Activated CD4-positive, alpha-beta T cell treated with anti-CD3 and anti-CD28 coated beads, Interleukin-10, Interleukin-2, amounts not matched to agents 100 ng/mL and 50 ng/mL, durations not matched to agents 16 hours and 8 hours (primary cell): ENCODE measurements around the gene LKAAEAR1.

ENCODE experiments used
- DNase-seq: peaks from one replicate; pipeline ENCODE4 v3.0.0-alpha.2; 2020

The LKAAEAR1 gene

GRCh38 chr20:64077876-64078551 is 6.2 kb downstream of the LKAAEAR1 start:
- DNase-seq = peak; percentile 78

- no peak for DNase-seq
These were observed 6.7 kb downstream of the LKAAEAR1 start for GRCh38 chr20:64077541-64077875.

GRCh38 chr20:64077094-64077493 is 7.1 kb downstream of the LKAAEAR1 start:
- DNase-seq = peak; percentile 77

GRCh38 chr20:64076061-64076997 is 7.9 kb downstream of the LKAAEAR1 start:
- no peak for DNase-seq

- no peak for DNase-seq
These were observed 8.6 kb downstream of the LKAAEAR1 start for GRCh38 chr20:64075556-64075955.

GRCh38 chr20:64074963-64075362 is 9.2 kb downstream of the LKAAEAR1 start:
- no peak for DNase-seq

GRCh38 chr20:64074184-64074789 is 9.9 kb downstream of the LKAAEAR1 start:
- no peak for DNase-seq

GRCh38 chr20:64073476-64074183 is 10.6 kb downstream of the LKAAEAR1 start:
- DNase-seq = no peak

- DNase-seq = no peak
These were observed 11.6 kb downstream of the LKAAEAR1 start for GRCh38 chr20:64072498-64073063.

GRCh38 chr20:64071341-64072332 is 12.6 kb downstream of the LKAAEAR1 start:
- DNase-seq = no peak

- no peak for DNase-seq
These were observed 13.8 kb downstream of the LKAAEAR1 start for GRCh38 chr20:64070244-64070993.

- no peak for DNase-seq
These were observed 14.5 kb downstream of the LKAAEAR1 start for GRCh38 chr20:64069614-64070243.

GRCh38 chr20:64069209-64069613 is 15.0 kb downstream of the LKAAEAR1 start:
- DNase-seq = no peak

GRCh38 chr20:64068386-64069208 is 15.6 kb downstream of the LKAAEAR1 start:
- no peak for DNase-seq

- no peak for DNase-seq
These were observed 16.4 kb downstream of the LKAAEAR1 start for GRCh38 chr20:64067733-64068307.

- DNase-seq = no peak
These were observed 17.1 kb downstream of the LKAAEAR1 start for GRCh38 chr20:64067005-64067632.

GRCh38 chr20:64065974-64066343 is 18.2 kb downstream of the LKAAEAR1 start:
- peak; percentile 90 for DNase-seq
